ENCODE data around the gene UST. TPM values are rescaled to one million over a fixed set of nuclear protein-coding genes. Genes with fewer than 3 reads are reported as not detected.

UST gene
- total RNA-seq, 2 donors from 2014 or later, result 1.1 to 2.7 TPM

DNA sequence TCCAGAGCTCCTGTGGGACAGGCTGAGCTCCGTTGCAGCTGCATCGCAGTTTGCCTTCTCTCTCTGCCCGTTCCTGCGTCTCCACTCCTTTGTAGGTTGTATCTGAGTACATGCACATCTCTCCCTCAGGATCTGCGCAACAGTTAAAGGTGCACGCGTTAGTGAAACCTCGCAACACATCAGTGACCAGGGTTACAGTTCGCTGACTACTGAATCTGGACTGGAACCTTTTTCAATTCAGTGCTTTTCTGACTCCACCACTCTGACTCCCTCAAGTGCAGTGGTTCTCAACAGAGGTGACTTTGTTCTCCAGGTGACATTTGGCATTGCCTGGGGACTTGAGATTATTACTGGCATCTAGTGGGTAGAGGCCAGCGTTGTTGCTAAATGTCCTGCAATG lies 44.0 kb downstream of the UST start:
- no peak for DNase-seq
- Histone ChIP-seq H3K4me3 (no peak overlapping the region), H3K36me3 (no peaks in the 10 kb centered on the region), H3K9me3 (no peaks in the 10 kb centered on the region), H3K27me3 (no peaks in the 10 kb centered on the region), H3K4me1 (no peaks in the 10 kb centered on the region), H3K27ac (no peak overlapping the region), H3K9ac (ENCODE audit: low read depth in 2 of 2, low read length in 2 of 2) (no peak overlapping the region)
- TF ChIP-seq, protein P1, sequence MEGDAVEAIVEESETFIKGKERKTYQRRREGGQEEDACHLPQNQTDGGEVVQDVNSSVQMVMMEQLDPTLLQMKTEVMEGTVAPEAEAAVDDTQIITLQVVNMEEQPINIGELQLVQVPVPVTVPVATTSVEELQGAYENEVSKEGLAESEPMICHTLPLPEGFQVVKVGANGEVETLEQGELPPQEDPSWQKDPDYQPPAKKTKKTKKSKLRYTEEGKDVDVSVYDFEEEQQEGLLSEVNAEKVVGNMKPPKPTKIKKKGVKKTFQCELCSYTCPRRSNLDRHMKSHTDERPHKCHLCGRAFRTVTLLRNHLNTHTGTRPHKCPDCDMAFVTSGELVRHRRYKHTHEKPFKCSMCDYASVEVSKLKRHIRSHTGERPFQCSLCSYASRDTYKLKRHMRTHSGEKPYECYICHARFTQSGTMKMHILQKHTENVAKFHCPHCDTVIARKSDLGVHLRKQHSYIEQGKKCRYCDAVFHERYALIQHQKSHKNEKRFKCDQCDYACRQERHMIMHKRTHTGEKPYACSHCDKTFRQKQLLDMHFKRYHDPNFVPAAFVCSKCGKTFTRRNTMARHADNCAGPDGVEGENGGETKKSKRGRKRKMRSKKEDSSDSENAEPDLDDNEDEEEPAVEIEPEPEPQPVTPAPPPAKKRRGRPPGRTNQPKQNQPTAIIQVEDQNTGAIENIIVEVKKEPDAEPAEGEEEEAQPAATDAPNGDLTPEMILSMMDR (IDR thresholded peaks at IDR 0.05), result no peak
- intact Hi-C loops (cut with DNase I), result no loop called here

DNA sequence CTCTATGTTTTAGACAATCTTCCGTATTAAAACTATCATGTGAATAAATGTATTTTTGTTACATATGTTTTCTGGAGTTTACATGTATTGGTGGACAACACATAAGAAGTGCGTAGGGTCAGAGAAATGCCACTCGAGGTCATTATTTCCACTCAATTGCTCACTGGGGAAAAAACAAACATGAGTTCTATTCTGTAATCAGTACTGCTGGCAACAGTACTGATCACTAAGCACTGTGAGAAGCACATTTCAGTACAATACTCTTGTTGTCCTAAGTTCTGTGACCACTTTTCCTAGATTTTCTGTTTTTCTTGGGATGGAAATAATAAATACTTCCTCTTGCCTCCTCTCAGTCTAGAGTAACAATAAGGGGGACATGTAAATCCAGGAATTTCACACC lies 44.5 kb downstream of the UST start:
- no peak overlapping the region for H3K9ac ChIP-seq (ENCODE audit: low read depth in 2 of 2, low read length in 2 of 2)
- no peaks in the 10 kb centered on the region for H3K27me3 ChIP-seq
- H3K4me1 ChIP-seq, result no peaks in the 10 kb centered on the region
- no peaks in the 10 kb centered on the region for H3K9me3 ChIP-seq
- DNase-seq, result no peak
- TF ChIP-seq, protein P1 (IDR thresholded peaks at IDR 0.05), result no peak
- intact Hi-C loops (cut with DNase I), result no loop called here
- no peak overlapping the region for H3K27ac ChIP-seq
- no peaks in the 10 kb centered on the region for H3K36me3 ChIP-seq
- no peak overlapping the region for H3K4me3 ChIP-seq

DNA sequence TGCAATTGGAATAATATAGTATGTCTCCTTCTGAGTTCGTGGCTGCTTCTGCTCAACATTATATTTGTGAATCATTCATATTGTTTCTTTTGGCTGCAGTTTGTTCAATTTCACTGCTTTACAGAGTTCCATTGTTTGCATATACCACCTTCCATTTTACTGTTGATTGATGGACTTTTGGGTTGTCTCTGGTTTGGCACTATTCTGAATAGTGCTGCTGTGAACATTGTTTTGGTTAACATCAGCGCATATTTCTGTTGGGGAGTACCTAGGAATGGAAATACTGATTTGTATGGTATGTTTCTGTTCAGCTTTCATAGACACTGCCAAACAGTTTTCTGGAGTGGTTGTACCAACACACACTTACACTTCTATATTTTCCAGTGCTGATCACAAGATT lies 46.9 kb downstream of the UST start:
- H3K9ac ChIP-seq (ENCODE audit: low read depth in 2 of 2, low read length in 2 of 2), result no peak overlapping the region
- H3K9me3 ChIP-seq, result no peaks in the 10 kb centered on the region
- no peak overlapping the region for H3K27ac ChIP-seq
- no peaks in the 10 kb centered on the region for H3K27me3 ChIP-seq
- no peaks in the 10 kb centered on the region for H3K36me3 ChIP-seq
- TF ChIP-seq, protein P1 (IDR thresholded peaks at IDR 0.05), result no peak
- no peak overlapping the region for H3K4me3 ChIP-seq
- H3K4me1 ChIP-seq, result no peaks in the 10 kb centered on the region
- intact Hi-C loops (cut with DNase I), result no loop called here
- DNase-seq, result no peak

DNA sequence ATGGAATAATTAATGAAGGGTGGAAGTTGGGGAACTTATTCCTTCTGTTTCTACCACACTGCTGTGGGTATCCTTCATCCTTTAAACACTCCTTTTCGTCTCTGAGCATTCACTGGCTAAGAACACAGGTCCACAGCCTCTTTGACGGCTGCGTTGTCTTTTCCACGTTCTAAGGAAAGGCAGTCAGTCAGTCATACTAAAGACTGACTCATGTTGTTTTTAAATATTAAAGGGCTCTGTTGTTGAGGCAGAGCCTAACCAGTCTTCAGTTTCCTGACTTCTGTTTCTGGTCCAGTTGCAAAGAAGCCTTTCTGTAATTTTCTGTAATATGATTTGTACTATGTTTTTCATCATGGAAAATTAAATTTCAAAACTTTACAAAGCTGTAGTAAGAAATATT lies 48.0 kb downstream of the UST start:
- intact Hi-C loops (cut with DNase I), result no loop called here
- H3K9me3 ChIP-seq, result no peaks in the 10 kb centered on the region

DNA sequence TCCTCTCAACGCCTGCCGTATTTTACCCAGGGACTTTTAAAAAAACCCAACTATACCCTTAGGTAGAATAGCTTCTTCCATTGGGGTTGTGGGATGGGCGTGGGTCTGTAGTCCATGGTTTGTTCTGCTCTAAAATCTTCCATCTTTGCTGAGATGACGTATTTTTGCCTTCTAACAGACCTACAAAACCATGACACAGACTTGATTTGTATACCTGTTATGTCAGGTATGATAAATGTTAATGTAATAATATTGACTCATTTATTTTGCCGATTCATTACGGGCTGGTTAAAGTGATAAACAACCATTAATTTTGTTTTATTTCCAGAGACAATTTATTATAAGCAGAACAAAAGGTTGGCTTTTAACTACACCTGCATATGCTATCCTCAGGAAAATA lies 48.7 kb downstream of the UST start:
- no peak overlapping the region for H3K27ac ChIP-seq
- H3K27me3 ChIP-seq, result no peaks in the 10 kb centered on the region
- no peak overlapping the region for H3K9ac ChIP-seq (ENCODE audit: low read depth in 2 of 2, low read length in 2 of 2)
- no peaks in the 10 kb centered on the region for H3K4me1 ChIP-seq
- H3K36me3 ChIP-seq, result no peaks in the 10 kb centered on the region
- TF ChIP-seq, protein P1 (IDR thresholded peaks at IDR 0.05), result no peak
- no peak overlapping the region for H3K4me3 ChIP-seq
- no peaks in the 10 kb centered on the region for H3K9me3 ChIP-seq
- intact Hi-C loops (cut with DNase I), result no loop called here
- DNase-seq, result no peak

More for the DNA sequence above, 48.0 kb downstream of the UST start:
- no peak for DNase-seq
- Histone ChIP-seq H3K9ac (ENCODE audit: low read depth in 2 of 2, low read length in 2 of 2) (no peak overlapping the region), H3K27ac (no peak overlapping the region), H3K4me1 (no peaks in the 10 kb centered on the region), H3K4me3 (no peak overlapping the region), H3K27me3 (no peaks in the 10 kb centered on the region), H3K36me3 (no peaks in the 10 kb centered on the region)
- TF ChIP-seq, protein P1 (IDR thresholded peaks at IDR 0.05), result no peak

DNA sequence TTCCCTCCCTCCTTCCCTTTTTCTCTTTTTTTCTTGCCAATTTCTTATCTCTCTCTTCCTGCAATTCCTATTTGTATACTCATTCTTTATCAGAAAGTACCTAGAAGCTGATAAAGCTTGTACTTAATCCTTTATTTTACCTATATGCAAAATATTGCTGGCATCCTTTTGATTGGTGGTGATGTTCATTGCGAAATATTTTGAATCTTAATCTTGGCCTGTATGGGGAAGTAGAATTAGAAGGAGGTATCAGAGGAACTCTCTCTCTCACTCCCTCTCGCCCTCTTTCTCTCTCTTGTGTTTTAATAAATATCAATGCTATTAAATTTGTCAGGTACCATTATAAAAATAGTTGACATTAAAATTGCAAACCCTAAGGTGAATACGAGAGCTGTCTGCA lies 52.8 kb downstream of the UST start:
- no peak for DNase-seq
- H3K27me3 ChIP-seq, result no peaks in the 10 kb centered on the region
- H3K9ac ChIP-seq (ENCODE audit: low read depth in 2 of 2, low read length in 2 of 2), result no peak overlapping the region
- no peaks in the 10 kb centered on the region for H3K4me1 ChIP-seq
- H3K4me3 ChIP-seq, result no peak overlapping the region
- intact Hi-C loops (cut with DNase I), result no loop called here
- TF ChIP-seq, protein P1 (IDR thresholded peaks at IDR 0.05), result no peak
- no peaks in the 10 kb centered on the region for H3K9me3 ChIP-seq
- no peak overlapping the region for H3K27ac ChIP-seq
- H3K36me3 ChIP-seq, result no peaks in the 10 kb centered on the region
